ENCODE data around the gene CHFR. TPM values are rescaled to one million over a fixed set of nuclear protein-coding genes. Genes with fewer than 3 reads are reported as not detected.

The CHFR gene
- total and polyA plus RNA-seq, 9 of the 15 experiments (the other 6 are each of a cell fraction or from before 2014, with no cell fraction given), result 0.61 to 33.9 (median 19.3) TPM

DNA sequence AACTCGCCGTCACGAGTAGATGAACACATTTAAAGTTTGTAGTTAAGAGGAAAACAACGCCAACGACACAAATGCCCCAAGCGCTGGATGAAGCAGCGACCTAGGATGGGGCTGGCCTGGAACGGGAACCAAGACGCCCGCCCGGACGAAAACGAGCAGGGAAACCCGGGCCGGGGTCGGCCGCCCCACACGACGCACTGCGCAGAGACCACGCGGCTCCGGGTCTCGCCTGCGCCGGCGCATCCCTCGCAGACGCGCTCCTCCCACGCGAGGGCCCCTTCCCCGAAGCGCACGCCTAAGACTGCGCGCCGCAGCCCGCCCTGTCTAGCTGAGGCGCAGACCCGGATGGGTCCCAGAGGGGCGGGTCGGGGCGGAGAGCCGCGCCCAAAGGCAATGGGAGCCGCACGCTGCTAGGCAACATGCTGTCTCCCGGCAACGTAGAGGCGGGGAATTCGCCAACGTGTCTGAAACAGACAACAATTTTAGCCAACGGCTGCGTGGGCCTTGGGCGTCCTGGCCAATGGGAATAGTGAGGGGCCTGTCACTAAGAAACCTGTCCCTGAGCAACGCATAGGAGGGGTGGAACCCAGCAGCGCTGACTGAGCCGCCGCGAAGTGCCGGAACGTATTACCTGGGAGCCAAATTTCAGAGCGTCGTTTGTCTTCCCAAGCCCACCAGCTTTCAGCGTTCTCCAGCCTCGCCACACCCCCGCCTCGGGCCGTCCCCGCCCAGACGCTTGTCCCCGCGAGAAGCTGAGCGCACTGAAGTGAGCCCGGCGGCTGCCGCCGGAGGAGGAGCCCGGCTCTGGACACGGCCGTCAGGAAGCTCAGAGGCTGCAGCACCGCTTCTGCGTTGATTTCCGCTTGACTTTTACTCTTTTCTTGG is 21.0 kb upstream of the CHFR start:
- Histone ChIP-seq H3K36me3 (ENCODE audit: control insufficient read depth, insufficient read depth, low read length) (no peaks in the 10 kb centered on the region), H3K9me3 (replicated peaks; ENCODE audit: control insufficient read depth, insufficient read depth, low read depth, low read length) (peaks cover 4% of the 10 kb centered on the region; the same call in 1 of the 2 replicates), H2AFZ (ENCODE audit: low read depth, low read length) (peak overlapping the region; percentile 70; the same call in 1 of the 2 replicates), H3K9me1 (ENCODE audit: control insufficient read depth, insufficient read depth, low read length) (no peaks in the 10 kb centered on the region), H3K4me3 (peak overlapping the region; percentile 35), H3K27ac (ENCODE audit: extremely low read depth, low read depth, low read length) (no peak overlapping the region), H3K27me3 (ENCODE audit: control insufficient read depth in 2 of 2, insufficient read depth in 2 of 2, low read length in 2 of 2) (no peaks in the 10 kb centered on the region), H3K4me1 (replicated peaks in 1 of 2; ENCODE audit: control insufficient read depth in 2 of 2, insufficient read depth in 2 of 2, low read length in 2 of 2) (peaks cover 0 to 16% of the 10 kb centered on the region in 2 experiments; a peak in 2 of 5 replicates), H4K20me1 (replicated peaks; ENCODE audit: control insufficient read depth, insufficient read depth, low read length) (no peaks in the 10 kb centered on the region), H3K79me2 (ENCODE audit: control insufficient read depth, insufficient read depth, low read length) (no peaks in the 10 kb centered on the region), H3K4me2 (ENCODE audit: insufficient read depth, low read length) (peak overlapping the region; percentile 41), H3K9ac (ENCODE audit: insufficient read depth in 1 of 2, low read depth in 2 of 2, low read length in 2 of 2) (no peak overlapping the region)
- in situ Hi-C loops (cut with MboI), result no loop called here
- ATAC-seq (peak; percentile 96), DNase-seq (ENCODE audit: extremely low read depth in 1 of 4, low spot score in 3 of 4) (peak; percentile 38 to 65 (median 52)), FAIRE-seq (no peak)
- ChIA-PET POLR2A (interaction anchor here (0.6 kb wide), 1 partner anchor 50 kb away, joined by 4 read pairs; no protein-coding TSS in a partner anchor), CTCF (ENCODE audit: low intra/inter-chr PET ratio) (no interaction called here)
- intact Hi-C loops (cut with micrococcal nuclease), result no loop called here
- WGBS (ENCODE audit: insufficient coverage, low coverage, missing lambda C conversion rate), result 25% methylated on average over 61 of the region's 85 CpGs
- no TSS peak for BruUV-seq (replicated peaks)
- TF ChIP-seq NEUROD1 (IDR thresholded peaks at IDR 0.05; ENCODE audit: borderline replicate concordance, low read depth, low read length, partially characterized antibody) (peak; percentile 56), ZNF699 (CRISPR knock-in tag; IDR thresholded peaks at IDR 0.05; ENCODE audit: insufficient replicate concordance) (no peak), MIER1 (IDR thresholded peaks at IDR 0.05; ENCODE audit: low read depth) (no peak), SPI1 (IDR thresholded peaks at IDR 0.05; ENCODE audit: borderline replicate concordance, low read depth, low read length) (no peak), MYNN (IDR thresholded peaks at IDR 0.05) (peak; percentile 88), MYNN (CRISPR knock-in tag; IDR thresholded peaks at IDR 0.05) (no peak), HMGN3 (IDR thresholded peaks at IDR 0.05; ENCODE audit: borderline replicate concordance, extremely low read depth, insufficient read length, low read depth, low read length) (no peak), POLR2B (IDR thresholded peaks at IDR 0.05; ENCODE audit: low read depth, partially characterized antibody) (no peak), EZH2 (IDR thresholded peaks at IDR 0.05; ENCODE audit: borderline replicate concordance, low read depth, low read length) (no peak), POLR2AphosphoS2 (IDR thresholded peaks at IDR 0.05; ENCODE audit: low read length) (no peak), RBM22 (IDR thresholded peaks at IDR 0.05; ENCODE audit: low read depth, low read length, poor library complexity, severe bottlenecking) (no peak), RBFOX2 (IDR thresholded peaks at IDR 0.05; ENCODE audit: low read depth, low read length) (peak; percentile 25; the same call in 1 of the 2 replicates), PHF21A (IDR thresholded peaks at IDR 0.05; ENCODE audit: borderline replicate concordance, low read depth) (no peak), MBD2 (IDR thresholded peaks at IDR 0.05; ENCODE audit: borderline replicate concordance, low read depth) (no peak), SLC30A9 (CRISPR knock-in tag; IDR thresholded peaks at IDR 0.05) (no peak), ZNF695 (CRISPR knock-in tag; IDR thresholded peaks at IDR 0.05) (no peak), MXI1 (IDR thresholded peaks at IDR 0.05; ENCODE audit: low read depth, low read length) (peak; percentile 84), ZNF282 (CRISPR knock-in tag; IDR thresholded peaks at IDR 0.05) (no peak), MCM7 (IDR thresholded peaks at IDR 0.05) (no peak), TBP (optimal IDR thresholded peaks at IDR 0.05; ENCODE audit: low read depth, low read length) (no peak), NR3C1 (CRISPR knock-in tag; IDR thresholded peaks at IDR 0.05) (no peak)
- TF ChIP-seq, protein P1, sequence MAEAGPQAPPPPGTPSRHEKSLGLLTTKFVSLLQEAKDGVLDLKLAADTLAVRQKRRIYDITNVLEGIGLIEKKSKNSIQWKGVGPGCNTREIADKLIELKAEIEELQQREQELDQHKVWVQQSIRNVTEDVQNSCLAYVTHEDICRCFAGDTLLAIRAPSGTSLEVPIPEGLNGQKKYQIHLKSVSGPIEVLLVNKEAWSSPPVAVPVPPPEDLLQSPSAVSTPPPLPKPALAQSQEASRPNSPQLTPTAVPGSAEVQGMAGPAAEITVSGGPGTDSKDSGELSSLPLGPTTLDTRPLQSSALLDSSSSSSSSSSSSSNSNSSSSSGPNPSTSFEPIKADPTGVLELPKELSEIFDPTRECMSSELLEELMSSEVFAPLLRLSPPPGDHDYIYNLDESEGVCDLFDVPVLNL (CRISPR knock-in tag; IDR thresholded peaks at IDR 0.05; ENCODE audit: low read depth), result no peak
- TF ChIP-seq, protein P2, sequence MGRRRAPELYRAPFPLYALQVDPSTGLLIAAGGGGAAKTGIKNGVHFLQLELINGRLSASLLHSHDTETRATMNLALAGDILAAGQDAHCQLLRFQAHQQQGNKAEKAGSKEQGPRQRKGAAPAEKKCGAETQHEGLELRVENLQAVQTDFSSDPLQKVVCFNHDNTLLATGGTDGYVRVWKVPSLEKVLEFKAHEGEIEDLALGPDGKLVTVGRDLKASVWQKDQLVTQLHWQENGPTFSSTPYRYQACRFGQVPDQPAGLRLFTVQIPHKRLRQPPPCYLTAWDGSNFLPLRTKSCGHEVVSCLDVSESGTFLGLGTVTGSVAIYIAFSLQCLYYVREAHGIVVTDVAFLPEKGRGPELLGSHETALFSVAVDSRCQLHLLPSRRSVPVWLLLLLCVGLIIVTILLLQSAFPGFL (CRISPR knock-in tag; IDR thresholded peaks at IDR 0.05), result no peak

All from K562 (cell line).